Daoy (cell line): ENCODE data around the gene TNS3. TPM values are rescaled to one million over a fixed set of nuclear protein-coding genes. Genes with fewer than 3 reads are reported as not detected.
A peak's percentile ranks its signal among the peaks of the same experiment; 100 is the strongest.

Source experiments
- DNase-seq: peaks from one replicate; pipeline ENCODE4 v3.0.0-alpha.2; 2015; ENCODE audit warnings: low read depth
- total RNA-seq: library from RNA; depleted of rRNA; stranded (reverse); fragments of >200 nt; shearing (Covaris generic); gene quantifications from 2 replicates; pipeline ENCODE4 v1.2.3, GENCODE V29; 2014

TNS3 gene
- total RNA-seq, 1 experiment from 2014 or later: 58.3 TPM

DNA sequence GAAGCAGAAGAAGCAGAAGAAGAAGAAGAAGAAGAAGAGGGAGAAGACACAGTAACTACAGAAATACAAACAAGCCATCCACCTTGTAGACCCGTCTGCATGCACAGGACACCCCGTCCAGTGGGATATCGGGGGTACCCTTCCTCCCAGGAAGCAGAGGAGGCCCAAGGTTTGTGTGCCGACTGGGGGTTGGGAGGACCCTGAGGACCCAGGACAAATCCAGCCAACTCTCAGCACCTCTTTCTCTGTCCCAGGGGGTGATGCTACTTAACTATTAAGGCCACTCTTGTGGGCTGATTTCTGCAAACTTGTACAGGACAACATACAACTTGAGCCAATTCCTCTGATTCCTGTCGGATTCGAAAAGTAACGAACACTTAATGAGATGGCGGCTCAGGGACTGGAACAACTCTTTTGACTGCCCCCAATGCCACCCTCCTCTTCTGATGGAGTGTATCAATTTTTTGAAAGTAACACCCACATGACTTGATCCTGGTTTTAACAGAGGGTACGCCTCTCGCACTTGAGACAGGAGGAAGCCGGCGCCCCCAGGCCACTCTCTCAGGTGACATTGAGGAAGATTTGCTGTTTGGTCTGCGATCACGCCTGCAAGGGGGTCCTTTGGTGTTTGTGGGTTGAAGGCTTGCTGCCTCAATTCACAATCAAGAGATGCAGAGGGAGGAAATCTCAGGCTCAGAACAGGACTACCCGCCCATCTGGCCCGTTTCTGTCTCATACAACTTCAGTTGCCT lies 192.6 kb downstream of the TNS3 start:
- DNase-seq: no peak

DNA sequence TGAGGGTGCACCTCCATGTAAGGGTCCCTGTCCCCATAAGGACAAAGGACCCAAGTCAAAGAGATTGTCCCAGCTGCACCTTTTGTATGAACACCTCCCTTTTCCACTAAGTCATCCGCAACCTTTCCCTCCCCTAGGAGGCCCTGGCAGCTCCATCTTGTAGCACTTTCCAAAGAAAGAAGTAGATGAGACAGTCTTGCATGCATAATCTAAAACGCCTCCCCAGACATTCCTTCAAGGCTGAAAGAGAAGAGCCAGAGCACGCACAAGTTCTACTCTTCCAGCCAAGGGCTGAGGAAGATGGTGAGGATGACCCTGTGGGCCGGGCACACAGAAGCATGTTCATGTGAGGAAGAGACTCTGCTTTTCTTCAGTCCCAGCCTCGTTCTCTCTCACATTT lies 194.4 kb downstream of the TNS3 start:
- no peak for DNase-seq

DNA sequence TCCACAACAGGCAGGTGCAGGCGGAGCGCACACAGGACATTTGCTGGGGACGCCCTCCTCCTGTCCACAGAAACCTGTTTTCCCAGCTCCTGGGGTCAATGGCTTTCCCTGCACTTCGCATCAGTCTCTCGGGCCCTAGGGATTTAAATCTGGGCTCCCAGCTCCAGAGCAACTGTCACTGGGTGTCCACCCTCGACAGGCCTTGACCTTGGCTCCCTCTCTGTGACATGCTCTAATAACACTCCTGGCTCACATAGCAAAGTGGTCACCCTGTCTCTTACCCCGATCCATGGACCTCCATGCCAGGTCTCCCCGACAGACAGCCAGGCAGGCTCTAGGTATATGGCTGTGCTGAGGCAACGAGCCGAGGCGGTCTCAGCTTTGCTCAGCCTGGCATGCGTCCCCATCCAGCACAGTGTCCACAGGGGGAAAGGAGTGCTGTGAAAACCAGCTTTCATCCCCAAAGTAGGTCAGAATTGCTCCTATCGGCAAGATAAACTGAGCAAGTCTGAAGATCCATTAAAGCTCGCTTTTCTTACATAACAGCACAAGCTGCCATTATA lies 195.6 kb downstream of the TNS3 start:
- no peak for DNase-seq

DNA sequence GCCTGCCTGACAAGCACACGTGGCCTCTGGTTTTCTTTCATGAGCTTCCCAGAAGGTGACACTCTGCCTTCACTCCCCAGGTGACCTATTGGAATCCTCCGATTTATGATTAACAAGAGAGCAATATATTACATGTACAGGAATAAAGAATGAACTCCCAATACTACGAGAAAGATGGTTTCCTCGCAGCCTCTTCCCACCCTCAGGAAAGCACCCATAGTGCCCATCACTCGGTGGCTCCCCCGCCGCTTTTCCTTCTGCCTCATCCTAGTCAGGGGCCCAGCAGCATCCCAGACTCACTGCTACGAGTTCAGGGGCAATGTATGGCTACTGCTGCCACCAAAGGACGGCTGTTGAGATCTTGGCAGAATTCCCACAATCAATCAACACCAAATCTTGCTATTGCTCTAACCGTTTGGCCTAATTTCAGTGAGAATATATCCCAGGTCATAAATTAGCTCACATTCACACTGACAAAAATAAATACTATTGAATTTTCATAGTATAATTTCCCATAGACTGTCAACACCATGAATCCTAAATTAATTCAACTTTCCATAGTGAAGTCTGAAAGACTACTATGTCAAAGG lies 196.3 kb downstream of the TNS3 start:
- DNase-seq: no peak

DNA sequence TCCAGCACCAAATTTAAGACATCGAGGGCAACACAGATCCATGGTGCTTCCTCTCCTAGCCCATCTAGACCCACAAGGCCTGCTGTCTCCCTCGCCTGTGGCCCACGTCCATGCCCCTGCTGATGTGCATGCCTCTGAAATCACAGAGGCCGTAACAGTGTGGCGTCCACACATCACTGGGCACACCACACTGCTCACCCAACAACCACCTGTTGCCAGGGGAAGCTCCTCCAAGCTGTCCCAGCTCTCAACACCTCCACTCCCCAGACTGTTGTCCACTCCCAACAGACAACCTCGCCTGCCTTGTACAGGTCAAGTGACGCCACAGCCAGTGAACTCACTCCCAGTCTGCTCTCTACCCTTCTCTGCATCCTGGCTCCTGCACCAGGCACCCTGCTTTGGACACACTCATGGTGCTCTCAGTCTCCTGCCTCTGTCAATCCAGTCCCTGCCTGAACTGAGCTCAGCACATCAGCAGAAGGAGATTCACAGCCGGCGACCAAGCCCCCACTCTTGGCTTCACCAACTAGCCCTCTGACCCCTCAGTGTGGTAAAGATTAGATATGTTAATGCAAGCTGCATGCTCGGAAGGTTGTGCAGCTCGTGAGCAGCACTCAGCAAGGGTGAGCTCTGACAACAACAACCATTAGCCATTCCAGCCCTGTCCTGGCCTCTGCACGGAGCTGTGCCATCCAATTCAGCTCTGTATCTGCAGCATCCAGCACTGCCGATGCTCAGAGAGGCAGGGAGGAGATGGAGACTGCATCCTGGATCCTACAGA lies 197.0 kb downstream of the TNS3 start:
- DNase-seq: no peak

DNA sequence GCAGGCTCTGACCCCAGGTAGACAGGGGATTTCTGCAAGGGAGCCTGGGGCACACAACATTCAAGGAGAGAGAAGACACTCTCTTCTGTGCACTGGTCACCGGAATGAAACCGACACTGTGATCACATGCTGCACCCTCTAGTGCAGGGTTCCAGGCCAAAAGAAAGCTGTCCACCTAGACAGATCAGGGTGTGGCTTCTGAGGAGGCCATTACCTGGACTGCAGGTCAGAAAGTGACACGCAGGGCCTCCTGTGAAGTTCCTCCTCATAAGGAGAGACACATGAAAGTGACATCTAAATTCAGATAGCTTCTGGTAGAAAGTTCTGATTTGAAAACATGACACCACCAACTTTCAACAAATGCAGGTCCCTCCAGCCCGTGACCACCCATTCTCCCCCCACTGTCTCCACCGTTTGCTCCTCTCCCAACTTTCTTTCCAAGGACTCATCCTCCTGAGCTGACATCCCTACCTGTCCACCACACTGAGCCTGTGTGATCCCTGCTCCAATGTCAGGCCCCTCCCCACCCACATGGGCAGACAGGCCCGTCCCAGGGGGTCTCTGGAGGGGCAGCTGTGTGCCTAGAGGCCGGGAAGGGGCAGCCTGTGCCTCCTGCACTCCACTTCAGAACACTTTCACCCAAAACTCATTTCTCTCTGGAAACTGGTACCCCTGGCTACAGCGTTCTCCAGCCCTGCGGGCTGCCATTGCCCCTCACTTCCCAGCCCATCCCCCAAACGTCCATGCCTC lies 198.0 kb downstream of the TNS3 start:
- DNase-seq: no peak

DNA sequence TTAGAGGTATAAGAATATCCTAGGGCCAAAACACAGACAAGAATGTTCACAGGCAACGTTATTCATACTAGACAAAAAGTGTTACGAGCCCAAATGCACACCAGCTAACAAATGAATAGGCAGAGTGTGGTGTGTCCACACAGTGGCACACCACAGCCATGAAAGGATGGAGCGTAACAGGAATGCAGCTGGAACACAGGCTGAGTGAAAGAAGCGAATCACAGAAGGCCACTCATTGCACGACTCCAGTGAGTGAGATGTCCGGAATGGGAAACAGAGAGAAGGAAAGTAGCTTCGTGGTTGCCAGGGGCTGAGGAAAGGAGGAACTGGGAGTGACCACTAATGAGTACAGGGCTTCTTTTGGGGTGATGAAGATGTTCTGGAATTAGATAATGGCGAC lies 198.8 kb downstream of the TNS3 start:
- DNase-seq: no peak

DNA sequence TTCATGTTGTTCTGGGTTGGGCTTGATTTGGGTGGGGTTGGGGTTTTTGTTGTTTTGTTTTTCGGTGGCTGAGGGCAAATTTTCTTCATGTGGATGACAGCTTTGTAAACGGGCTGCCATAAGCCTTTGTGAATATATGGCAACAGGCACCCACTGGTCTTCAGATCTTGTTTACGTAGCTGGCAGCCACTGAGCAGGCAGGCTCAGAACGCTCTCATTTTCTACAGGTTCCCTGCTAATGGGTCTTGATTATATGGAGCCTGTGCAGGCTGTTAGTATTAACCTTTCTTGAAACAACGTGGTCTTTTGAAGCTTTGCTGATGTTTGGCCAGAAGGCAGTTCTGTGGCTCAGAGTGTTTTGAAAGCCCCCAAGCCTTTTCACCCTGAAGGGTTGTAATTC lies 199.7 kb downstream of the TNS3 start:
- no peak for DNase-seq

DNA sequence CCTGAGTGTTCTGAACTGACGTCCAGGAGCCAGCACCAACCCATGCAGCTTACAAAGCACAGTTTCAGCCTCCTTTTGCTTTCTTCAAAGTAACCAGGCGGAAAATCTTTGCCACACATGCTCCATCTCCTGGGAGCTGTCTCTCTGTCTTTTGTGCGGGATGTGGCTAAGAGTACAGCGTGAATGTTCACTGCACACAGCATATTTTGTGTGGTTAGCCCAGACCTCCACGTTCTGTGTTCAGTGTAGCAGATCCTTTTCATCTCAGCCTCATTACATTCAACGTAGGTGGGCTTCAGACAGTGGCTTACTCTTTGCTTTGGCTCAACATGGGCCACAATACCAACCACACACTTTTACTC lies 200.8 kb downstream of the TNS3 start:
- no peak for DNase-seq

DNA sequence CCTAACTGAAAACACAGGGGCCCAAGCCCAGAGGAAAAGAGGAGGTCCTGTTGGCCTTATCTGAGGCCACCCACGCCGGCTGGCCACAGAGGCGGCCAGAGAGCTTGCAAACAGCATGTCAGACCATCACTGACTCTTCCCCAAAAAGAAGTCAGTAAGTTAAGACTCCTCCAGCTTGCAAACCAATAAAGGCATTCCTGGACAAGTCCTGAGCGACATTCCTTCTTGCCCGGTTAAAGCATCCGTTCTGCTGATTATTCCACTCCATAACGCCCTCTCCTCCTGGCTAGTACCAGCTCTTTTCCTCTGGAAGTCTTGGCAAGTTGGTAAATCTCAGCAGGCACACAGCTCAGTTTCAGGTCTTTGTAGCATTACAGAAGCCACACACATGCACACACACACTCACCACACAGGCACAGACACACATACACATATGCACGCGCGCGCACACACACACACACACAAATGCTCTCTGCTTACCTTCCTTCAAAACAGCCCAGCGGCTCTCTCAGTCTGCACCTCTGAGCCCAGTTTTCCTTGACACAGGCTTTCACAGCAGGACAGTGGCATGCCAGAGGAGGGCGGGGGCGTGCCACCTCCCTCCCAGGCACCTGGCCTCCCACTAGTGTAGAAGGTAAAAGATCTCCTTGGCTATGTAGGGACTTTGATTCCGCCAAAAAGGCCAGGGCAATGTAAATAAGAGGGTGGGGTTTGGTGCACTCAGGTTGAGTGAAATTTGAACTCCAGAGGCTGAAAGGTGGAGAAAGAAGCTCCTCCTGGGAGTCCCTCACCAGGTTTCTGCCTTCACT lies 201.4 kb downstream of the TNS3 start:
- DNase-seq: no peak

DNA sequence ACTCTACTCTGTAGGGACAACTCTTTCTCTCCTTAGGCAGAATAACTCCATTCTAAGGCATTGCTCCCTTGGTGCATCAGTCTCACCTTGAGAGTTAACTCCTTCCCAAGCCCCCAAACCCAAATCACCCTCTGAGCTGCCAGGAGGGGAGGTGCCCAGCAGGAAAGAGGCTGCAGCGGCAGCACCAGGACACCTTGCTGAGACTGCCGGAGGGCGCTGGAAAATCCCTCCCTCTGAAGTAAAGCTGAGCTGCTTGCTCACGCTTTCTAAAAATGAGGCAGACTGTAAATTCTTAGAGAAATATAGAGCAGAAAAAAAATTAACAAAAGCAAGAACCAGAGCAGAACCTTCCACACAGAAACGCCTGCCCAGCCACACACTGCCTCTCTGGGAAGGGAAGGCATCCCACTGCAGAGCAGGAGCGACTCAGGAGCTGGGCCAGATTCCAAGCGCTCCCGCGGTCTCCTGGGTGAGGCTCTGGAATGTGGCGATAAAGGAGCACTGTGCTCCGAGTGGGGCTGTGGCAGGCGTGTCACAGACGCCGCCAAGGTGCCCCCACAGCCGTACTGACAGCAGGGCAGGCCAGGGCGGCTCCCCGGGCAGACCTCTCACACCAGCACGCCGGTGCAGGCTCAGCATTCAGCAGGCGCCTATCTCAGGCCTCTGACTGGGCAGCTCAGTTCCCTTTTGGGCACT lies 202.1 kb downstream of the TNS3 start:
- peak; percentile 88 for DNase-seq

DNA sequence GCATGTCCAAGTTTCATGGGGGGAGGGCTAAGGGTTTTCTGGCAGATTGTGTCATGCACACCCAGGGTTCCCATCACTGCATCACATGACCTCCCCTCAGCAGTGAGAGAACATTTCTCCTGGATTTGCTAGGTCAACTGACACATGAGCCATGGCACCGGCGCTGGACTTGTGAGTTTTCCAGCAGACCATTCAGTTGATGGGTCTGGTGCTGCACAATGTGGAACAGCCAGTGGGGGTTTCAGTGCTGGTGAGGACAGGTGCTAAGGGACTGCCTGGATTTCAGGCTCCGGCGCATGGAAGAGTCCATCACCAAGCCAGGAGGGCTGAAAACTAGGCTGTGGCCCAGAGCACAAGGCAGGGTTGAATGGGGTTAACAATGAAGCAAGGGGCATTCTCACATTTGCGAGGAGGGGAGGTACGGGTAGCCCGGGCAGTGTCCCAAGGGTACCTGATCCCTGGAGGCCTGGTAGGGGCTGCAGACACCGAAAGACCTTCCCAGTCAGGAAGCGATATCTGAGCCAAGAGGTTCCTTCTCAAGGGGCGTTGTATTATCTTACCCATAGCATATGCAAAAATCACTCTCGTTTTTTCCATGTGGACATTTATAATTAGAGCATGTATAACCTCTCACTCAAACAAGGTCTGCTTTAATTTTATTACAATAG lies 203.0 kb downstream of the TNS3 start:
- no peak for DNase-seq

DNA sequence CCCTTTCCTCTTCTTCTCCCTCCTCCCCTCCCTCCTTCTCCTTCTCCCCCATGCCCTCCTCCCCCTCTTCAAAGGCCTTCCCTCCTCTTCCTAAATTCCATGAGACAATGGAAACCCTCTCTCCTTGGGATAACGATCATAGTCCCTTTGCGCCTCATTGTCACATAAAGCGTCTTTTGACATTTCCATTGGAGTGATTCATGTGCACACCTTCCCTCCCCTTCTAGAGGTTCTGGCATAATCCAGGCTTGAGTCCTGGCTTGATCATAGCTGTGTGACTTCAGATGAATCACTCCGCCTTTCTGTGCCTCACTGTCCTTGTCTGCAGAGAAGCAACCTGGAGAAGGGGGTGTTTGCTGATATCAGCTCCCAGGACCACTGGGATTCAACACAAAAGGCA lies 204.2 kb downstream of the TNS3 start:
- DNase-seq: no peak

DNA sequence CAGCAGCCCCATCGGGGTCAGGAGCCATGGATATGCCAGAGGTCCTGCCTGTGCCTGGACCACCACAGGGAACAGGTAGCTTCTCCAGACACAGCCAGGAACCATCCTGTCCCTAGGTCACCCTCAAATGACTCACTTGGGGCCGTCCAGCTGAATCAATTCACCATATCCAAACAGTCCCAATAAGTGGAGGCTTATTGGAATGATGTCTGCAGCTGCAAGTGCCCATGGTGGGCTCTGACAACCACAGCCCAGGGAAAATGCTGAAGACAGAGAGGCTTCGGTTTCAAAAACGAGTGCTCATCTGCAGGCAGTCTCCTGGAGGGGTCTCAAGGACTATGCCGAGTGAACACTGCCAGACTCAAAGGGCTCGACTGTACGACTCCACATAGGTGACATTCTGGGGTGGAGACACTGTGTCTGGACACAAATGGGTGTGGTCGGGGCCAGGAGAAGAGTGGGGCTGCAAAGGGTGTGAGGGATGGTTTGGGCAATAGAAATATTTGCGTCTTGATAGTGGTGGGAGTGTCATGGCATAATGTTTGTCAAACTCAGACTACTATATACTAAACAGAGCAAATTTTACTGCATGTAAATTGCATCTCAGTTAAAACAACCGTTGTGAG lies 204.8 kb downstream of the TNS3 start:
- no peak for DNase-seq

DNA sequence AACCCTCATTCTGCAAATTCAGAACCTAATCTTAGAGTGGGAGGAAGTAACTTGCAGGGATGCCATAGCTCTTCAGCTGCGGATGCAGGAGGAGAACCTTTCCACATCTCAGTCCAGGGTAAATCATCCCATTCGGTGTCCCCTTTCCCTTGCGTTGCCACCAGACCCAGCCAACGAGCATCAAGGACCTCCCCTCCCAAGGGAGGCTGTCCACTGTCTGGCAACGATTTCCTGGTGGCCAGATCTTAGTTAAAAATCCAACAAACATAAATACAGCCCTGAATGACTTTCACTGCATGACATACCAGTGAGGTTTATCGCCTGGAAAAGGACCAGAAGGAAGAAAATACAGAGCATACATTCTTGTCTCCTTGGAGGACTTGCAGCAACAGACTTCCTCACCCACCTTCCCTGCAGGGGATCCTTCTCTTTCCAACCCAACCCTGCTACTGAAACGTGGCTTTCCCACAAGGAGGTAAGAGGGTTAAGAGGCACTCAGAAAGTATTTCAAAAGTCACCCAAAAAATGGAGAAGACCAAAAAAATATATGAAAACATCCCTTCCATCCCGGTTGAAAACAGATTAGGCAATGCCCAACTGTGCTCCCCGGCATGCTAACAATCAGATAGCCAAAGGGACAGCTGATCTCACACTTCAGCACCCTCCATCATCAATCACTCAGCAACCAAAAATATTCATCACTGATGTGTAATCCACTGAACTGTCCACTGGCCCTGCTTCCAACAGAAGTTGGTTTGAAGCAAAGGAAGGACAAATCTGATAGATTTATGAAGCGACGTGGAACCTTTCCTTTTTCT lies 206.6 kb downstream of the TNS3 start:
- no peak for DNase-seq

DNA sequence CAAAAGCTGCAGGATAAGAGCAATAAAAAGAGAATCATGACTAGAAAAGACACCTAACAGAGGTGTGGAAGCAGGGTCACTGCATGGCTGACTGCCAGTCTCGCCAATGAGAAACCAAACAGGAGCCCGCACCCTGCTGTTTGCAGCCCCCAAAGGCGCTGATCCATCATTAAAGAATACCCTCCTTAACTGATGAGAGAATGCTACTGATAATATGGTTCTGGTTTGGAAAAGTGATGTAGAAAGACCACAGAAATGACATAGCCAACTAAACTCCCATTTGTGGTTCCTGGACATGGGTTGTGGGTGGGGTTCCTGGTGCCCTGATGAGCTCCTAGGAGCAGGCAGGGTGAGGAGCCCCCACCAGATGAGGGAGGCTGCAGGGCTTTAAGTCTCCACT lies 207.4 kb downstream of the TNS3 start:
- DNase-seq: no peak

DNA sequence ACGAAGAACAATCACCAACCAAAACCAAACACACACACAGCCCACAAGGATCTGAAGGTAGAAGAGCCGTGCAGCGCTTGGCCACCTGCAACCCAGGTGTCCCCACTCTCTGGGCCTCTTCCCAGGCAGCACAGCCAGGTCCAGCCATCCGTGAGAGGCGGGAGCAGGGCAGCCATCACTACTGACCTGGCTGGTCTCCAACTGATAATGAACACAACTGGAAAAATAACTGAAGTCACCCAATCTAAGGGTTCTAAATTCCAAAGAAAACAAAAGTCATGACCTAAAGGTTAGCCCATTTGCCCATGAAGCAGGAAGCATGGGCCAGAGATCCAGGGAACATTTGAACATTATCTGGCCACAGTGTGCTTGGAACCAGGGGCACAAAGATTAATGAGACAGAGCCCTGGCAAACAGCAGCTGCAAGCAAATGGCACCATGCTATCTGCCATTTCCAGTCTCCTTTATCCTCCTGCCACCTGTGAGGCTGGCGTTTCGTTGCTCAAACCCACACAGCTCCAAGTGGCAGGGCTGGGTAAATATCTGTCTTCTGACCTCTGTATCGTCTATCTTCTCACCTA lies 207.9 kb downstream of the TNS3 start:
- no peak for DNase-seq

DNA sequence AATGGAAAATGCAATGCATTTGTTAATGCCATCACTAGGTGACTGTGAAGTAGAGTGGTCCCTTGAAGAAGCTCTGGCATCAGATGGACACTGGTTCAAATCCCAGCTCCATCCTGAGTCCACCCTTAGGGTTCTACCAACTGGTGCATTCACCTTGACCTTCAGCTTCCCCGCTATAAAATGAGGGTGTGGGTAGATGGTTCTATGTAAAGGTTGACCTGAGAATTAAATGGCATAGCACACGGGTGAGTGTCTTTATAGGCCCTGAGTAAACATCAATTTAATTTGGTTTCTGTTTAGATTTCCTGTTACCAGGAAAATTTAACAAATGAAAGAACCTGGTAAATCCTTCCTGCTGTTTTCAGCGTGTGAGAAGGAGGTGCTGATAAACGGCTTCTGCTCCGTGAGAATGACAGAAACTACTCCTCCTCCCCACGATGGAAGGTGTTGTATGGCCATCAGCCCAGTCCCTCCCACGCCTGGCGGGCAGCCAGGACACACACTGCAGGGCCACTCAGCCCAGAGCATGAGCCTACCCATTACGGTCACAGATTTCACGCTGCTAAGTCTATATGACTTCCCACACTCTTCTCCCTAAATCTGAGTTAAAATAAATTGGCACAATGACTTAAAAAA lies 210.1 kb downstream of the TNS3 start:
- peak; percentile 97 for DNase-seq
